H1 (cell line): ENCODE data around the gene CEP126. TPM values are rescaled to one million over a fixed set of nuclear protein-coding genes. Genes with fewer than 3 reads are reported as not detected.

Source experiments
- CTCF ChIA-PET: fragments of 300-600 bp; sonication (Branson Sonifier 250); formaldehyde crosslinking; loops from one replicate; lab custom pipeline; 2021; ENCODE audit not compliant: partially characterized antibody; lab: Charles Lee
- POLR2A ChIA-PET: fragments of 300-600 bp; sonication (Branson Sonifier 250); formaldehyde crosslinking; loops from one replicate; lab custom pipeline; 2021; ENCODE audit warnings: inconsistent platforms; ENCODE audit not compliant: partially characterized antibody; lab: Charles Lee
- DNase-seq, 2 experiments: peaks; one replicate each; pipeline versions ENCODE4 v3.0.0 to v3.0.0-alpha.2; 2010 to 2022; ENCODE audit warnings: low spot score in 2 of 2, low read depth in 1 of 2, mixed read lengths in 1 of 2
- FAIRE-seq: peaks from 2 replicates; lab custom pipeline; 2011; peaks lifted over from hg19 to GRCh38; lab: Jason Lieb, UNC
- H2AFZ ChIP-seq: 2 replicates; pipeline ENCODE4 v1.8.1; 2012; ENCODE audit warnings: low read length, inconsistent platforms
- H2AK5ac ChIP-seq: 2 replicates; pipeline ENCODE4 v1.6.1; 2013; ENCODE audit warnings: low read depth, low read length
- H2BK120ac ChIP-seq: replicated peaks from 2 replicates; pipeline ENCODE3; 2013; ENCODE audit warnings: low read depth, low read length, inconsistent platforms
- H2BK12ac ChIP-seq: 2 replicates; pipeline ENCODE4 v1.6.1; 2013; ENCODE audit warnings: low read depth, low read length
- H2BK15ac ChIP-seq: 2 replicates; pipeline ENCODE4 v1.6.1; 2013; ENCODE audit warnings: low read length
- H2BK20ac ChIP-seq: 2 replicates; pipeline ENCODE4 v1.6.1; 2013; ENCODE audit warnings: low read length
- H2BK5ac ChIP-seq: 2 replicates; pipeline ENCODE4 v1.6.1; 2013; ENCODE audit warnings: low read depth, low read length
- H3K14ac ChIP-seq: 2 replicates; pipeline ENCODE4 v1.6.1; 2013; ENCODE audit warnings: inconsistent platforms; ENCODE audit not compliant: insufficient read length
- H3K18ac ChIP-seq: 2 replicates; pipeline ENCODE4 v1.6.1; 2013; ENCODE audit warnings: low read length; ENCODE audit errors: extremely low read depth
- H3K23ac ChIP-seq: 2 replicates; pipeline ENCODE4 v1.6.1; 2013; ENCODE audit warnings: inconsistent platforms; ENCODE audit not compliant: insufficient read length
- H3K23me2 ChIP-seq: 2 replicates; pipeline ENCODE4 v1.6.1; 2013; ENCODE audit warnings: low read depth, low read length
- H3K27ac ChIP-seq: 2 replicates; pipeline ENCODE4 v1.6.1; 2011; ENCODE audit warnings: low read depth, low read length, inconsistent platforms
- H3K27me3 ChIP-seq, 4 experiments: replicated peaks in 1 of 4; 1 replicate in 1 of 4; 2 replicates in 3 of 4; pipeline versions ENCODE4 v1.6.1 to v1.8.1; 2011 to 2013; ENCODE audit warnings: low read length in 3 of 4, mild to moderate bottlenecking in 3 of 4, inconsistent platforms in 2 of 4, mixed read lengths in 2 of 4, moderate library complexity in 1 of 4; ENCODE audit not compliant: control insufficient read depth in 3 of 4, insufficient read depth in 3 of 4; ENCODE audit errors: extremely low read depth in 1 of 4
- H3K36me3 ChIP-seq, 4 experiments: 2 replicates each; pipeline versions ENCODE4 v1.6.1 to v1.8.1; 2011 to 2013; ENCODE audit warnings: mild to moderate bottlenecking in 4 of 4, low read length in 3 of 4, moderate library complexity in 2 of 4, control low read depth in 1 of 4, inconsistent platforms in 1 of 4; ENCODE audit not compliant: insufficient read depth in 4 of 4, control insufficient read depth in 2 of 4
- H3K4ac ChIP-seq: replicated peaks from 2 replicates; pipeline ENCODE3; 2013; ENCODE audit warnings: low read length, low read depth, mixed read lengths, inconsistent platforms; ENCODE audit not compliant: insufficient read length
- H3K4me1 ChIP-seq, 4 experiments: replicated peaks in 1 of 4; 1 replicate in 1 of 4; 2 replicates in 3 of 4; pipeline versions ENCODE4 v1.6.1 to v1.8.1; 2011 to 2013; ENCODE audit warnings: low read length in 3 of 4, inconsistent platforms in 2 of 4, mixed read lengths in 1 of 4; ENCODE audit not compliant: insufficient read depth in 4 of 4, control insufficient read depth in 3 of 4
- H3K4me2 ChIP-seq, 2 experiments: 2 replicates each; pipeline versions ENCODE4 v1.6.1 to v1.8.1; 2011 to 2013; ENCODE audit warnings: low read depth in 2 of 2, low read length in 2 of 2, control low read depth in 1 of 2, inconsistent platforms in 1 of 2, mild to moderate bottlenecking in 1 of 2; ENCODE audit not compliant: insufficient read depth in 1 of 2
- H3K4me3 ChIP-seq, 4 experiments: fragments of 200-600, 300-600 bp in 1 of 4; sonication (generic), shearing (Covaris generic), sonication (Bioruptor Twin) in 1 of 4; 2 replicates each; pipeline versions ENCODE4 v1.5.1 to v1.8.1; 2011 to 2016; ENCODE audit warnings: low read length in 4 of 4, low read depth in 3 of 4, control low read depth in 2 of 4, inconsistent platforms in 2 of 4, mild to moderate bottlenecking in 2 of 4, mixed read lengths in 1 of 4, moderate library complexity in 1 of 4; ENCODE audit not compliant: insufficient read depth in 2 of 4; ENCODE audit errors: extremely low read depth in 1 of 4
- H3K56ac ChIP-seq: replicated peaks from 2 replicates; pipeline ENCODE3; 2013; ENCODE audit warnings: low read depth, mild to moderate bottlenecking, mixed read lengths, low read length, inconsistent platforms; ENCODE audit not compliant: insufficient read length
- H3K79me1 ChIP-seq: 2 replicates; pipeline ENCODE4 v1.6.1; 2013; ENCODE audit warnings: low read depth, low read length, control low read depth
- H3K79me2 ChIP-seq, 2 experiments: 2 replicates each; pipeline versions ENCODE4 v1.6.1 to v1.8.1; 2012 to 2013; ENCODE audit warnings: low read length in 2 of 2, mild to moderate bottlenecking in 2 of 2, inconsistent platforms in 1 of 2; ENCODE audit not compliant: insufficient read depth in 2 of 2, control insufficient read depth in 1 of 2
- H3K9ac ChIP-seq, 4 experiments: replicated peaks in 1 of 4; 1 replicate in 1 of 4; 2 replicates in 3 of 4; pipeline versions ENCODE4 v1.6.1 to v1.8.1; 2011 to 2013; ENCODE audit warnings: low read depth in 3 of 4, low read length in 3 of 4, control low read depth in 2 of 4, mild to moderate bottlenecking in 2 of 4, moderate library complexity in 2 of 4, inconsistent platforms in 1 of 4; ENCODE audit errors: extremely low read depth in 1 of 4
- H3K9me3 ChIP-seq, 2 experiments: 2 replicates each; pipeline versions ENCODE4 v1.6.1 to v1.8.1; 2012 to 2013; ENCODE audit warnings: mild to moderate bottlenecking in 2 of 2, moderate library complexity in 2 of 2, control low read depth in 1 of 2, inconsistent platforms in 1 of 2, low read depth in 1 of 2, low read length in 1 of 2, mixed read lengths in 1 of 2; ENCODE audit not compliant: insufficient read depth in 2 of 2
- H4K20me1 ChIP-seq, 2 experiments: replicated peaks in 1 of 2; 2 replicates each; pipeline versions ENCODE3 to v1.8.1; 2011 to 2013; ENCODE audit warnings: inconsistent platforms in 2 of 2, low read length in 2 of 2, mild to moderate bottlenecking in 1 of 2; ENCODE audit not compliant: insufficient read depth in 2 of 2, control insufficient read depth in 1 of 2
- H4K5ac ChIP-seq: 2 replicates; pipeline ENCODE4 v1.6.1; 2013; ENCODE audit warnings: low read length, low read depth, mixed read lengths, inconsistent platforms; ENCODE audit not compliant: insufficient read length
- H4K8ac ChIP-seq: 2 replicates; pipeline ENCODE4 v1.8.0; 2013; ENCODE audit warnings: mild to moderate bottlenecking, moderate library complexity, low read length, inconsistent platforms; ENCODE audit not compliant: insufficient read depth; ENCODE audit errors: extremely low read depth
- H4K91ac ChIP-seq: replicated peaks from 2 replicates; pipeline ENCODE3; 2013; ENCODE audit warnings: low read length, mixed read lengths, inconsistent platforms; ENCODE audit not compliant: insufficient read length
- SIX5 ChIP-seq: IDR thresholded peaks from 2 replicates; pipeline ENCODE4 v1.6.1; 2011; ENCODE audit warnings: mild to moderate bottlenecking, low read depth, low read length
- WGBS, 2 experiments: shearing (Covaris generic) in 1 of 2; methylation state at CpG; one replicate each; pipeline versions ENCODE4 v1.1.6 to v1.1.7; 2013 to 2015; ENCODE audit warnings: low lambda C conversion rate in 2 of 2, mixed read lengths in 2 of 2, inconsistent platforms in 1 of 2, low coverage in 1 of 2, missing lambda C conversion rate in 1 of 2; ENCODE audit not compliant: insufficient replicate concordance in 2 of 2, insufficient coverage in 1 of 2, insufficient read length in 1 of 2; ENCODE audit errors: extremely low coverage in 1 of 2, missing lambda C conversion rate in 1 of 2; 5-methylcytosine and 5-hydroxymethylcytosine counted together
- polyA plus RNA-seq, 7 experiments: library from polyadenylated mRNA; depleted of rRNA in 3 of 7; stranded (reverse) in 5 of 7; unstranded in 2 of 7; fragments of >200 nt in 5 of 7; fragments of 200-250 nt in 2 of 7; gene quantifications; 1 replicate in 5 of 7; 2 replicates in 1 of 7; 4 replicates in 1 of 7; pipeline versions ENCODE4 v1.2.1 to v1.2.3, GENCODE V29; 2011 to 2013; ENCODE audit warnings: missing spikeins in 2 of 7, mixed read lengths in 2 of 7
- total RNA-seq: library from RNA; stranded (reverse); fragmentation: NEBNext Ultra II Directional; extraction: Animal tissue kit (Norgen Biotek cat#: 25700); gene quantifications from 2 replicates; pipeline ENCODE4 v1.2.1, GENCODE V29; 2021
- TF ChIP-seq, protein P1 (sequence below): IDR thresholded peaks from 2 replicates; pipeline ENCODE4 v1.6.1; 2012; ENCODE audit warnings: inconsistent platforms

Gene CEP126
- total and polyA plus RNA-seq, 2 of the 8 experiments (the other 6 are each of a cell fraction or from before 2014, with no cell fraction given): 0.76 to 1.9 TPM

DNA sequence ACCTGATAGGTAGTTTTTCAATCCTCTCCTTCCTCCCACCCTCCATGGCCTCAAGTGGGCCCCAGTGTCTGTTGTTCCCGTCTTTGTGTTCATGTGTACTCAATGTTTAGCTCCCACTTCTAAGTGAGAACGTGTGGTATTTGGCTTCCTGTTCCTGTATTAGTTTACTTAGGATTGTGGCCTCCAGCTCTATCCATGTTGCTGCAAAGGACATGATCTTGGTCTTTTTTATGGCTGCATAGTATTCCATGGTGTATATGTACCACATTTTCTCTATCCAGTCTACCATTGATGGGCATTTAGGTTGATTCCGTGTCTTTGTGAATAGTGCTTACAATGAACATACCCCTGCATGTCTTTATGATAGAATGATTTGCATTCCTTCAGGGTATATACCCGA lies 78.4 kb downstream of the CEP126 start:
- H3K56ac ChIP-seq: no peak overlapping the region
- ChIA-PET CTCF (interaction anchor here (4.4 kb wide), 1 partner anchor 14 kb away, joined by 22 read pairs; no protein-coding TSS in a partner anchor), POLR2A (no interaction called here)
- no peaks in the 10 kb centered on the region for H3K9me3 ChIP-seq
- H2AK5ac ChIP-seq: no peak overlapping the region
- no peak overlapping the region for H3K4me2 ChIP-seq
- H4K20me1 ChIP-seq: no peaks in the 10 kb centered on the region
- H2BK5ac ChIP-seq: no peak overlapping the region
- H3K4me3 ChIP-seq: no peak overlapping the region
- no peaks in the 10 kb centered on the region for H3K23me2 ChIP-seq
- H4K5ac ChIP-seq: no peak overlapping the region
- H2AFZ ChIP-seq: no peak overlapping the region
- H3K23ac ChIP-seq: no peak overlapping the region
- H3K36me3 ChIP-seq: no peaks in the 10 kb centered on the region
- no peak overlapping the region for H2BK12ac ChIP-seq
- H2BK15ac ChIP-seq: no peak overlapping the region
- no peak overlapping the region for H3K18ac ChIP-seq
- no peaks in the 10 kb centered on the region for H3K4me1 ChIP-seq
- no peak overlapping the region for H3K27ac ChIP-seq
- no peaks in the 10 kb centered on the region for H3K27me3 ChIP-seq
- no peak overlapping the region for H2BK20ac ChIP-seq
- H3K4ac ChIP-seq: no peak overlapping the region
- H3K9ac ChIP-seq: no peak overlapping the region
- TF ChIP-seq SIX5: no peak
- TF ChIP-seq, protein P1, sequence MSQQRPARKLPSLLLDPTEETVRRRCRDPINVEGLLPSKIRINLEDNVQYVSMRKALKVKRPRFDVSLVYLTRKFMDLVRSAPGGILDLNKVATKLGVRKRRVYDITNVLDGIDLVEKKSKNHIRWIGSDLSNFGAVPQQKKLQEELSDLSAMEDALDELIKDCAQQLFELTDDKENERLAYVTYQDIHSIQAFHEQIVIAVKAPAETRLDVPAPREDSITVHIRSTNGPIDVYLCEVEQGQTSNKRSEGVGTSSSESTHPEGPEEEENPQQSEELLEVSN: no peak
- WGBS, 2 experiments: 92% methylated on average over 4 of the region's 4 CpGs; no CpG with 5 or more reads in 1 of the 2 experiments
- H4K91ac ChIP-seq: no peak overlapping the region
- H3K14ac ChIP-seq: no peak overlapping the region
- H3K79me1 ChIP-seq: no peaks in the 10 kb centered on the region
- no peak for DNase-seq
- H4K8ac ChIP-seq: no peak overlapping the region
- no peaks in the 10 kb centered on the region for H3K79me2 ChIP-seq
- no peak for FAIRE-seq
- H2BK120ac ChIP-seq: no peak overlapping the region
